ACHN (cell line): ENCODE data around the gene SRP14.
A peak's percentile ranks its signal among the peaks of the same experiment; 100 is the strongest.
"Not testable (repeated sequence)": the region's sequence is repeated elsewhere in the genome, so short reads cannot be mapped to it uniquely, and the experiment has no call there.

Experiments used
- DNase-seq: peaks from one replicate; pipeline ENCODE4 v3.0.0-alpha.2; 2015
- in situ Hi-C: cut with HindIII; loops from 2 replicates; pipeline ENCODE4 v1.10.0; 2017; ENCODE audit warnings: low sequenced_read_pairs, low pct_ligation_motif_present, low pct_unique_long_range_greater_than_20kb

Gene SRP14

DNA sequence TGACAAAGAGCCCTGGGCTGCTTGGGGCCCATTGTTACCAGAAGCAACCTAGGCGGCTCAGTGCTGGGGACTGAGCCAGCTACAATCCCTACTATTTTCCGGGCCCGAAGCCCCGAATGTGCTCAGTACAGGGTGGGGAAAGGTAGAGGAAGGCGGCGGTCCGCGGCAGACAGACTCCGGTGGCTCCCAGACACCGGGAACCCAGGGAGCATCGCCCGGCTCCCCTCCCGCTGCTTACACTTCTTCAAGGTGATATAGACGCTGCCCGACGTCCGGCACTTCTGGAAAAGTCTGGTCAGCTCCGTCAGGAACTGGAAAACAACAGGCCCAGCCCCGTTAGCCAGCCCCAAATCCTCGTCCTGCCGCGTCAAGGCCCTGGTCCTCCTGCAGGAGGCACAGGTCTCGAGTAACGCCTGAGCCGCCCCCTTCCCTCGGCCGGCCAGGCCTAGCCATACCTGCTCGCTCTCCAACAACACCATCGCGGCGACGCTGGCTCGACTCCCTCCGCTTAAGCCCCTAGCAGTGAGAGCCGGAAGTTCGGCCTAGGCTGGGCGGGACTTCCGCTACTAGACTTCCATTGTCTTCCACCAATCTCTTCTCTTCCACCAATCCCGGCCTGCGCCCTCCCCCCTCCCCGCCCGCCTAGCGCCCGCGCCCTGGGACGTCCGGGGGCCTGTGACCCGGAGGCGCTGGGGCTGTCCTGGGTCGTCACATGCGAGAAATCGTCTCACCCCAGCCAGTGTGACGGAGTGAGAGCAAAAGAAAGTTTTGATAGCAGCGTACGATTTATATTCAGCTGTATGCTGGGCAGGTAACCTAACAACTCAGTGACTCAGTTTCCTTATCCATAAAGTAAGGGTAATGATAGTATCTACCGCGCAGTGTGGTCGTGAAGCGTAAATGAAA is at the start of gene SRP14:
Gene SRP14 (minus strand): TSS at position 544 of the 906 bp plus-strand sequence. CDS start 65 bp downstream, at position 479.
- in situ Hi-C loops = no loop called here
- DNase-seq = peak; percentile 90

- no peak for DNase-seq
- in situ Hi-C loops = no loop called here
Measured at GRCh38 chr15:40087991-40088928, 49.3 kb upstream of the SRP14 start.

DNA sequence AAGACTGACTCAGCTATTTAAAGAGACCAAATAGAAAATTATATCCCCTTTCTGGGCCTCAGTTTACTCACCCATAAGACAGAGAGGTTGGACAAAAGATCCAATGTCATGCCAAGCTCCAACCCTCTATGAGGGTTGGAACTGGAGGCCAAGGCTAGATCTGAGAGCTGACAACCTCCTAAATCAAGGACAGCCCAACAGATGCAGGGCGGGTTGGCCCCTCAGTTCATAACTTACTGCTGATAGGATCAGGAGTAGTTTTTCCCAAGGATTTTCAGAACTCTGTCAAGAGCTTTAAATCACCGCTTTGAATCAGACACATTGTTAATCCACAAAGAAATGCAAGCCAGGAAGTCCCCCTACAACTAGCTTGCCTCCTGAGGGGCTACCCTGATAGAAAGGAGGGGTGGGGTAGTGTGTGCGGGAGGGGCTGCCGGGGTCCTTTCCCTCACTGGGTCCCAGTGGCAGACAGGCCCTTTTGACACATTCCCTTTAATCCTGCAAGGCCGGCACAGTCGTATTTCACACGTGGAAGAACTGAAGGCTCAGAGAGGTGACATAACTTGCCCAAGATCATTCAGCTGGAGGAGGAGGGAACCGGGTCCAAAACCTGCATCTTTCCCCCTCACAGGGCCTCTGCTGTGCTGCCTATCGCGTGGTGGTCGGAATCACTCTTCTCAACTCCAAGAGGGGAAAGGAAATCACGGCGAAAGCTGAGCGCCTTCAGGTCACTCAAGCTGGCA is 48.3 kb upstream of the SRP14 start:
- no peak for DNase-seq
- in situ Hi-C loops = no loop called here

DNA sequence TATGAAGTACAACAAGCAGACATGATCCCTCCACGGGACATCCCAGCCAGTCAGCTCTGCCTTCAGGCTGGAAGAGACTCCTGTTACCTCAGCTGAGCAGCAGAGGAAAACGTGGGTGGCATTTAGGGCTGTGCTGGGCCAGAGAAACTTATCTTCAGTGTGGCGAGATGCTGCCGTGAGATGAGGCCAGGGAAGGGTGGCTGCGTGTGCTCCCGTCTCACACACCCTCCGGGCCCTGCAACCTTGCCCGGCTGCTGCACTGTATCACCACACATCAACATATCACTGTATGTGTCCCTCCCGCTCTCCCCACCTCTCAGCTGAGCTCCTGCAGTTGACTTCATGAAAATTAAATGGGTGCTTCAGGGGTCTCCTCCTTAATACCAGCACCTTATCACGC is 46.3 kb upstream of the SRP14 start:
- DNase-seq = no peak
- in situ Hi-C loops = no loop called here

DNA sequence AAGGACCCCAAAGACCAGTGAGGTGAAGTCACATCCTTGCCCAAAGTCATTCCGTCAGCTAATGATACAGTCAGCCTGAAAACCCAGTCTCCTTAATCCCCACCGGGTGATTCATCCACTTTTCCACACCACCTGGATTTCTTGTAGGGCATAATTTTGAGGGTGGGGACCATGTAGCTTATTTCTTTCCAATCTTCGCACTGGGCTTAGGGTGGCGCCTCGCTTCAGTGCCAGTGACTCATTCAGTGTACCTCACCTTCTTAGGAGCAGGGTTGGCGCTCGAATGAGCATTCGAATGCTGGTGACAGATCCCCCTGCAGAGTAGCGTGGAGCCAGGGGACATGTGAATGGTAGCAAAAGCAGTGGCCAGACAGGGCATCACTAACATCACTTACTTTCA is 45.7 kb upstream of the SRP14 start:
- in situ Hi-C loops = no loop called here
- no peak for DNase-seq

GRCh38 chr15:40082195-40082883 is 43.4 kb upstream of the SRP14 start:
- no peak for DNase-seq
- in situ Hi-C loops = no loop called here

- in situ Hi-C loops = no loop called here
- no peak for DNase-seq
Measured at GRCh38 chr15:40081691-40082194, 42.8 kb upstream of the SRP14 start.

DNA sequence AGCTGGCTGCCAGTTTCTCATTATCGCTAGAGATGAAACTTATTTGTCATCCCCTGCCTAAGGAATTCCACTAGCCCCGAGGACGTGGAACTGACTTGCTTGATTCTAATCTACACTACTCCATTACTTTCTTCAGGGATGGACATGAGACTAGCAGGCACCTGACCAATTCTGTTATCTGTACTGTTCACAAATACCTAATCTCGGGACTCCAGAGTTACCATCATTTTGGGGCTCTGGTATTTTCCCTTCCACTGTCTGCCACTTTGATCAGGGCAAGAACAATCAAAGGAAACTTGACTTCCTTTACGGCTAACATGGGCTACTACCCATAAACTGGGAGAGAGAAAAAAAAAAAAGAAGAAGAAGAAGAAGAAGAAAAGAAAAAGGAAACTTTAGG is 41.9 kb upstream of the SRP14 start:
- DNase-seq = no peak
- in situ Hi-C loops = no loop called here

GRCh38 chr15:40080104-40080503 is 41.1 kb upstream of the SRP14 start:
- in situ Hi-C loops = no loop called here
- DNase-seq = no peak

DNA sequence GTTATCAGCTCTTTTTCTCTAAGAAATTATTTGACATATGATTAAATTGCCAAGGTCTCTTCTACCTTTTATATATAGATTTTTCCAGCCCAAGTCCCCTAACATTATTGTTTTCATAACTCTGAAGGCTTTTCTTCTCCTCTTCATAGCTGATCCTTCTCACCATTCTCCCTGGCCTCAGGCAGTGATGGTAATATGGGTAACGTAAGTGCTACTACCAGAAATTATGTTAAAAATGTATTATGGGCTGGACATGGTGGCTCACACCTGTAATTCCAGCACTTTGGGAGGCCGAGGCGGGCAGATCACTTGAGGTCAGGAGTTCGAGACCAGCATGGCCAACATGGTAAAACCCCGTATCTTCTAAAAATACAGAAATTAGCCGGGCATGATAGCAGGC is 40.5 kb upstream of the SRP14 start:
- in situ Hi-C loops = no loop called here
- no peak for DNase-seq

- in situ Hi-C loops = no loop called here
- DNase-seq = no peak
Measured at GRCh38 chr15:40075298-40076044, 36.5 kb upstream of the SRP14 start.

GRCh38 chr15:40074656-40075055 is 35.7 kb upstream of the SRP14 start:
- in situ Hi-C loops, DNase-seq: not testable (repeated sequence)

GRCh38 chr15:40073716-40074490 is 34.9 kb upstream of the SRP14 start:
- in situ Hi-C loops, DNase-seq: not testable (repeated sequence)

DNA sequence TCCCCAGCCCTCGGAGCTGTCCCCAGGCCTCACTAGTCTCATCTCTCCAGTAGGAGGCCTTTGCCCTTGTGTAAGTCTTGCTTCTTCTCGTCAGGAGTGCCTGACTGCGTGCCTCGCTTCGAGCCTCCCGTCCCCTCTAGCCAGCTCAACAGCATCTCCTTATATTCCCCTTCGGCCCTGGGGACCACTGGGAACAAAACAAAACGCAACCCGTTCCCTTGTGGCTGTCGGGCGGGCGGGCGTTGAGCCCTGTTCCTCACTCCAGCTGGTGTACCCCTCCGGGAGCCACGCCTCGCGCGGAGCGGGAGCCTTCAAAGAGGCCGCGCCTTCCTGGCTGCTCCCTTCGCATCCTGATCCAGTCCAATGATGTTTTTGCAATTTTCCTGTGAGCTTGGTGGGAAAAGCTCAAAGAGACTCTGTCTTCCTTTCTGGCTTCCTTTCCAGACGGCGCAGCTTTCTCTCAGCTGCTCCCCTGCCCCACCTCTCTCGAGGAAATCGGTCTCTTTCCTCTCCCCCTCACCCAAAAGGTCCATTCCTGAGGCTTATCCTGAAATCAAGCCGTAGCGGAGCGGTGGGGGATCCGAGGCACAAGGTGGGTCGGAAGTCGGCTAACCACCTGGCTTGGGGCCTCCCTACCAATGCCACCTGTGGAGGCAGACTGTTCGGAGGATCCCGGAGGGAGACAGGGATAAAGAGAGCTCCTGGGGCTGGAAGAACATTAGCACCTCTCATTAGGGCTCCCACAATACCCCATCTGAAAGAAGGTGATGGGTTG is 33.4 kb upstream of the SRP14 start:
- in situ Hi-C loops = no loop called here
- no peak for DNase-seq

DNA sequence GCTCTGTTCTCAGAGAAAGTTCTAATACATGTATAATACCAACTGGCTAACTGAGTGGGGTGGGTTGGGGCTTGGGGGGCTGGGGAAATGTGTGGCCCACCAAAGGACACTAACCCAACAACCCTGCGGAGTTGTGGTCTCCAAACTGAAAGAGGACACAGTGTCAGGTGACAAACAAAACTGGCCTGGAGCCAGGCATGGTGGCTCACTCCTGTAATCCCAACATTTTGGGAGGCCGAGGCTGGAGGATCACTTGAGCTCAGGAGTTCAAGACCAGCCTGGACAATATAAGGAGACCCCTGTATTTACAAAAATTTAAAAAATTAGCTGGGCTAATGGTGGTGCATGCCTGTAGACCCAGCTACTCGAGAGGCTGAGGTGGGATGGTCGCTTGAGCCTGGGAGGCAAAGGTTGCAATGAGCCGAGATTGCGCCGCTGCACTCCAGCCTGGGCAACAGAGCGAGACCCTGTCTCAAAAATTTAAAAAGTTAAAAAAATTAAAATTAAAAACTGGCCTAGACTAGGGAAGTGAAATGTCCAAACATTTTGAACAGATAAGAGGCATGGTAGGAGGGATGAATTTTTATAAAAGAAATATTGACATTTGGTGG is 31.7 kb upstream of the SRP14 start:
- in situ Hi-C loops = no loop called here
- DNase-seq = no peak

DNA sequence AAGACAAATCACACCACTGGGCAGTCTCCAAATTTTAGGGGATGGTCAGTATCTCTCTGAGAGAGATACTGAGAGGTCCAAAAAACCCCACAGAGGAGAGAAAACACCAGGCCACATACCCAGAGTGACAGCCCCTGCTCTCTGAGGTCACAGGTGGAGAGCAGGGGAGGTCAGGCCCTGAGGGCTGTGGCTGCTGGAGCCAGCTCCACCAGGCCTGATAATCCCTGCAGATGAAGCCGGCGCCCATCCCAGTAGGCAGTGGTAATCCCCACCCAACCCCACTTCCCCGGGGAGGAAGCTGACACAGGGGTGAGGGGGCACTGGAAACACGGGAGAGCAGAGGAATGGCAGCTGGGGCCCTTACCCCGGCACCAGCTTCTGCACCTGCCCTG is 31.2 kb upstream of the SRP14 start:
- in situ Hi-C loops = no loop called here
- DNase-seq = no peak
